HEK293 (cell line): ENCODE data around the gene CPN2.

Source experiments
- CTCF ChIA-PET: fragments of 350-600 bp; formaldehyde crosslinking; extraction: SDS; loops from one replicate; lab custom pipeline; 2021; ENCODE audit warnings: antibody characterized with exemption; lab: Yijun Ruan, JAX
- POLR2A ChIA-PET: fragments of 300-600 bp; formaldehyde crosslinking; extraction: SDS; loops from one replicate; lab custom pipeline; 2020; ENCODE audit warnings: antibody characterized with exemption, inconsistent platforms; lab: Yijun Ruan, JAX
- H3K27ac ChIP-seq: fragments of 200-500 bp; sonication (Bioruptor generic); 2 replicates; pipeline ENCODE4 v1.5.1; 2014; ENCODE audit warnings: low read depth, low read length, control low read depth, inconsistent platforms; ENCODE audit errors: extremely low read depth
- H3K36me3 ChIP-seq, 2 experiments: fragments of 200-500 bp in 1 of 2; sonication (Bioruptor generic) in 1 of 2; 1 replicate in 1 of 2; 2 replicates in 1 of 2; pipeline ENCODE4 v1.5.1; 2014 to 2017; ENCODE audit warnings: inconsistent platforms in 2 of 2, low read length in 2 of 2; ENCODE audit not compliant: control insufficient read depth in 2 of 2, insufficient read depth in 1 of 2
- H3K4me1 ChIP-seq: fragments of 200-500 bp; sonication (Bioruptor generic); 2 replicates; pipeline ENCODE4 v1.5.1; 2014; ENCODE audit warnings: mild to moderate bottlenecking, low read length, inconsistent platforms; ENCODE audit not compliant: control insufficient read depth, insufficient read depth
- H3K4me3 ChIP-seq: 2 replicates; pipeline ENCODE4 v1.5.1; 2011; ENCODE audit warnings: low read depth, mild to moderate bottlenecking, control low read depth, low read length, moderate library complexity
- H3K9me3 ChIP-seq: fragments of 200-500 bp; sonication (Bioruptor generic); 2 replicates; pipeline ENCODE4 v1.5.1; 2014; ENCODE audit warnings: low read depth, low read length, inconsistent platforms; ENCODE audit not compliant: control insufficient read depth, insufficient read depth
- HIC1 ChIP-seq: fragments of 450-650 bp; formaldehyde crosslinking; IDR thresholded peaks from 2 replicates; pipeline ENCODE4 v1.5.1; 2016; ENCODE audit warnings: missing biosample characterization, missing genetic modification characterization
- KLF10 ChIP-seq: fragments of 450-650 bp; IDR thresholded peaks from 2 replicates; pipeline ENCODE4 v1.5.1; 2018; ENCODE audit warnings: missing biosample characterization, mild to moderate bottlenecking, missing genetic modification characterization
- PATZ1 ChIP-seq: fragments of 450-650 bp; formaldehyde crosslinking; IDR thresholded peaks from 2 replicates; pipeline ENCODE4 v1.5.1; 2016; ENCODE audit warnings: missing biosample characterization, missing genetic modification characterization
- TSHZ1 ChIP-seq: fragments of 450-650 bp; formaldehyde crosslinking; IDR thresholded peaks from 2 replicates; pipeline ENCODE4 v1.5.1; 2016; ENCODE audit warnings: missing biosample characterization, missing genetic modification characterization, borderline replicate concordance
- ZBTB17 ChIP-seq: fragments of 450-650 bp; formaldehyde crosslinking; IDR thresholded peaks from 2 replicates; pipeline ENCODE4 v1.5.1; 2016; ENCODE audit warnings: missing biosample characterization, missing genetic modification characterization
- ZBTB8A ChIP-seq: fragments of 450-650 bp; formaldehyde crosslinking; IDR thresholded peaks from 2 replicates; pipeline ENCODE4 v1.5.1; 2016; ENCODE audit warnings: missing biosample characterization, missing genetic modification characterization
- ZEB2 ChIP-seq: fragments of 450-650 bp; formaldehyde crosslinking; IDR thresholded peaks from 2 replicates; pipeline ENCODE4 v1.5.1; 2016; ENCODE audit warnings: missing biosample characterization, missing genetic modification characterization
- ZFHX2 ChIP-seq: fragments of 450-650 bp; formaldehyde crosslinking; conservative IDR thresholded peaks from 2 replicates; pipeline ENCODE4 v1.5.1; 2016; ENCODE audit warnings: missing biosample characterization, missing genetic modification characterization
- ZFP3 ChIP-seq: fragments of 450-650 bp; formaldehyde crosslinking; IDR thresholded peaks from 2 replicates; pipeline ENCODE4 v1.5.1; 2016; ENCODE audit warnings: low read depth, missing biosample characterization, missing genetic modification characterization
- ZFP37 ChIP-seq: fragments of 450-650 bp; formaldehyde crosslinking; IDR thresholded peaks from 2 replicates; pipeline ENCODE4 v1.5.1; 2016; ENCODE audit warnings: missing biosample characterization, missing genetic modification characterization
- ZFP41 ChIP-seq: fragments of 450-650 bp; formaldehyde crosslinking; IDR thresholded peaks from 2 replicates; pipeline ENCODE4 v1.5.1; 2016; ENCODE audit warnings: missing biosample characterization, missing genetic modification characterization, borderline replicate concordance
- ZNF211 ChIP-seq: fragments of 450-650 bp; formaldehyde crosslinking; IDR thresholded peaks from 2 replicates; pipeline ENCODE4 v1.5.1; 2016; ENCODE audit warnings: low read depth, missing biosample characterization, missing genetic modification characterization
- ZNF26 ChIP-seq: fragments of 450-650 bp; formaldehyde crosslinking; IDR thresholded peaks from 2 replicates; pipeline ENCODE4 v1.5.1; 2016; ENCODE audit warnings: missing biosample characterization, missing genetic modification characterization
- ZNF426 ChIP-seq: fragments of 450-650 bp; formaldehyde crosslinking; IDR thresholded peaks from 2 replicates; pipeline ENCODE4 v1.5.1; 2017; ENCODE audit warnings: missing biosample characterization, missing genetic modification characterization, mild to moderate bottlenecking, inconsistent platforms, moderate library complexity
- ZNF596 ChIP-seq: fragments of 450-650 bp; IDR thresholded peaks from 2 replicates; pipeline ENCODE4 v1.5.0; 2018; ENCODE audit warnings: missing biosample characterization, mild to moderate bottlenecking, missing genetic modification characterization, moderate library complexity
- ZNF677 ChIP-seq: fragments of 450-650 bp; IDR thresholded peaks from 2 replicates; pipeline ENCODE4 v1.5.0; 2018; ENCODE audit warnings: missing biosample characterization, mild to moderate bottlenecking, missing genetic modification characterization, moderate library complexity
- ZNF704 ChIP-seq: fragments of 450-650 bp; formaldehyde crosslinking; IDR thresholded peaks from 2 replicates; pipeline ENCODE4 v1.5.1; 2016; ENCODE audit warnings: missing biosample characterization, missing genetic modification characterization
- ZNF768 ChIP-seq: fragments of 450-650 bp; formaldehyde crosslinking; IDR thresholded peaks from 2 replicates; pipeline ENCODE4 v1.5.1; 2018; ENCODE audit warnings: missing biosample characterization, mild to moderate bottlenecking, missing genetic modification characterization
- ZNF785 ChIP-seq: fragments of 450-650 bp; formaldehyde crosslinking; IDR thresholded peaks from 2 replicates; pipeline ENCODE4 v1.5.1; 2016; ENCODE audit warnings: missing biosample characterization, missing genetic modification characterization
- ZNF837 ChIP-seq: fragments of 450-650 bp; formaldehyde crosslinking; IDR thresholded peaks from 2 replicates; pipeline ENCODE4 v1.5.1; 2016; ENCODE audit warnings: missing biosample characterization, missing genetic modification characterization

CPN2 gene

DNA sequence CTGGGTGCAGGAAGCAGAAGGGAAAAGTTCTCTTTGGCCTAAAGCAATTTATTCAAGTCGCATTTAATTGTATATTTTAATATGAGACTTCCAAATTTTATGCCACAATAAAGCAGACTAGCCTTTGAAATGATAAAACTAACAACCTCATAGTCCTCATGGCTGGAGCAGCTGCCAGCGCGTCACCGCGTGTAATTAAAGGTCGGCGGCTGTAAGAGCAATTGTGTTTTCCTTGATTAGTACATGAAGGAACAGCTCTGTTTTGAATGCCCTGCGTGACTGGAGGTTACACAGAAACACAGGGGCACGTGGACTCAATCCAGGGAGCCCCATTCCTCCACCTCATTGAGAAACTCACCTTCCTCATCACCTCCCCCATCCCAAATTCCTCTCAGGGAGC lies 28.5 kb upstream of the CPN2 start:
- POLR2A ChIA-PET = no interaction called here
- CTCF ChIA-PET = no interaction called here
- Histone ChIP-seq H3K4me3 (no peak overlapping the region), H3K4me1 (no peaks in the 10 kb centered on the region), H3K9me3 (no peaks in the 10 kb centered on the region), H3K36me3 (no peaks in the 10 kb centered on the region), H3K27ac (no peak overlapping the region)
- no peak for TF ChIP-seq ZNF785 (tag by site-specific recombination)
- TF ChIP-seq, all 188 proteins: peak for 0

DNA sequence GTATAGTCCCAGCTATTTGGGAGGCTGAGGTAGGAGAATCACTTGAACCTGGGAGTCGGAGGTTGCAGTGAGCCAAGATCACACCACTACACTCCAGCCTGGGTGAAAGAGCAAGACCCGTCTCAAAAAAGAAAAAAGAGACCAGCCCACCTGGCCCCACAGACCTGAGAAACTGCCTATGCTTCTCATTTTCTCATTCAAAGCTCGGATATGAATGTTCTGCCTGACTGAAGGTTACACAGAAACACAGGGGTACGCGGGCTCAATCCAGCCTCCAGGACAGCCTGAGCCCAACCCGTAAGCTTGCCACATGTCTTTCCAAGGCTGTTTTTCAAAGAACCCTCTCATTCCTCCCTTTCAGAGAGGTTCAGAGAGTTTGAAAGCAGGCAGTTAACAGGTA lies 28.1 kb upstream of the CPN2 start:
- POLR2A ChIA-PET = no interaction called here
- CTCF ChIA-PET = interaction anchor here (0.6 kb wide), 2 partner anchors 70 to 1260 kb away, joined by 3 to 4 read pairs; no protein-coding TSS in a partner anchor
- Histone ChIP-seq H3K9me3 (no peaks in the 10 kb centered on the region), H3K4me1 (no peaks in the 10 kb centered on the region), H3K27ac (no peak overlapping the region), H3K4me3 (no peak overlapping the region), H3K36me3 (no peaks in the 10 kb centered on the region)
- TF ChIP-seq ZBTB17 (tag by site-specific recombination) (no peak), TSHZ1 (no peak), HIC1 (no peak), ZNF426 (no peak), ZNF704 (tag by site-specific recombination) (no peak), ZNF677 (tag by site-specific recombination) (no peak), ZFP41 (tag by site-specific recombination) (no peak), ZNF26 (tag by site-specific recombination) (no peak), ZNF211 (tag by site-specific recombination) (no peak)

- no peaks in the 10 kb centered on the region for H3K36me3 ChIP-seq
- no peak overlapping the region for H3K4me3 ChIP-seq
- ChIA-PET CTCF (interaction anchor here (0.6 kb wide), 1 partner anchor 305 kb away, joined by 3 read pairs; no protein-coding TSS in a partner anchor), POLR2A (no interaction called here)
- no peaks in the 10 kb centered on the region for H3K4me1 ChIP-seq
- no peak overlapping the region for H3K27ac ChIP-seq
- no peaks in the 10 kb centered on the region for H3K9me3 ChIP-seq
- TF ChIP-seq ZBTB8A (tag by site-specific recombination) (no peak), ZNF837 (tag by site-specific recombination) (no peak), ZFP37 (tag by site-specific recombination) (no peak), PATZ1 (tag by site-specific recombination) (no peak), ZEB2 (no peak), KLF10 (tag by site-specific recombination) (no peak), ZNF768 (tag by site-specific recombination) (no peak), ZNF596 (tag by site-specific recombination) (no peak), ZFHX2 (tag by site-specific recombination) (no peak), ZBTB17 (tag by site-specific recombination) (no peak), ZFP3 (tag by site-specific recombination) (no peak)
These were observed 26.6 kb upstream of the CPN2 start for GRCh38 chr3:194377708-194378107.
